COLO668 (cell line): Measurements from ENCODE around the gene MECR.
A peak's percentile ranks its signal among the peaks of the same experiment; 100 is the strongest.
"Not testable (repeated sequence)": the region's sequence is repeated elsewhere in the genome, so short reads cannot be mapped to it uniquely, and the experiment has no call there.

Source experiments
- DNase-seq: peaks from one replicate; lab custom pipeline; 2025; ENCODE audit not compliant: unreplicated experiment; lab: John Stamatoyannopoulos, UW

MECR gene

DNA sequence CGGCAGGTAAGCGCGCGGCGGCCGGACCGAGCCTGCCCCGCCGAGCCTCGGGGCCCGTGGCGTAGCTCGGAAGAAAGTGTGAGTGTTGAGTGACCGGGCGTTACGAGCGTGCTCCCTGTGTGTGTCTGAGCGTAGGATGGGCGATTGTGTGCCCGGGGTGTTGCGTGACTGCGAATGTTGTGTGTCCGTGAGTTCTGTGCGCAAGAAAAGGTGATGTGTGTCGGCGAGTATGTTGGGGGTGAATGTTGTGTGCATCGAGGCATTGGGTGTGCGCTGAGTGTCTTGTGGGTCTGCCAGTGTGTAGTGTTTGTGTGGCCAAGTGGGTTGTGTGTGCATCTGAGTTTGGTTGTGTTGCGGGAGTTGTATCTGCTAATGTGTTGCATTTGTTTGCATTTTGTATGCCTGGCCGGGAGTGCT lies 6.0 kb upstream of the MECR start:
- DNase-seq: no peak

DNA sequence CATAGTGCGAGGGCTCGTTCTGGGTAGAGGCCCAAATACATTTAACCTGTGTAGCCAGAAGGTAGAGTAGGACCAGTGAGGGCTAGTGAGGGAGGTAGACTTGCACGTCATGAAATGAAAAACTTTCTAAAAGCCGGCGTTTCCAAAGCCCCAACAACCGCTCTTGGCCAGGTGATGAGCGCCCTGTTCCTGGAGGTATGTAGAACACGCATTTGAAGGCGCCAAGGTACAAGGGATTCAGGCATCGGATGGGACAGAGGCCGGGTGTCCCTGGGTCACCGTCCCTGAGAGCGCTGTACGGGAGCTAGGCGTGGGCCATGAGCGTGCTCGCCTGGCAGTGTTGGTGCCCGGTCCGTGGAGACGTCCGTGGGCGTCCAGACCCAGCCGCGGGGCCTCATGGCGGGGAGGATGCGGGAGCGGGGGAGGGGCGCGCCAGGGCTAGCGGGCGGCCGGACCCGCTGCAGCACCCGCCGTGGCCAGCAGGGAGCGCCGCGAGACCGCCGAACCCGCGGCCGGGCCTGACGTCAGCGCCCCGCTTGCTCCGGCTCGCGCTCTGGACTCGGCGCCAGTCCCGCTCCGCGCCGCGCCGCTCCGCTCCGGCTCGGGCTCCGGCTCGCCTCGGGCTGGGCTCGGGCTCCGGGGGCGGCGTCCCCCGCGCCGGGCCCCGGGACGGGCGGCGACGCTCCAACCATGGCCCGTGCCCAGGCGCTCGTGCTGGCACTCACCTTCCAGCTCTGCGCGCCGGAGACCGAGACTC lies 5.4 kb upstream of the MECR start, which contains the start of gene PTPRU:
Gene PTPRU (plus strand): TSS at position 568 of the 757 bp plus-strand sequence. CDS start 123 bp downstream, at position 691.
- DNase-seq: peak; percentile 90

DNA sequence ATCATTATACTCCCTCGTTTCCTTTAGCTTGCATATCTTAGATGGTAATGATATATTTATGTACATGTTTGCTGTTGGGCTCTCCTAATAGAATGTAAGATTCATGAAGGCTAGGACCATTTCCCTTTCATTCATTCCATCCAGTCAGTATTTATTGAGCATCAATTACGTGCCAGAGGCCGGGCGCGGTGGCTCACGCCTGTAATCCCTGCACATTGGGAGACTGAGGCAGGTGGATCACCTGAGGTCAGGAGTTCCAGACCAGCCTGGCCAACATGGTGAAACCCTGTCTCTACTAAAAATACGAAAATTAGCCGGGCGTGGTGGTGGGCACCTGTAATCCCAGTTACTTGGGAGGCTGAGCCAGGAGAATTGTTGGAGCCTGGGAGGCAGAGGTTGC lies 4.1 kb upstream of the MECR start:
- DNase-seq: not testable (repeated sequence)

DNA sequence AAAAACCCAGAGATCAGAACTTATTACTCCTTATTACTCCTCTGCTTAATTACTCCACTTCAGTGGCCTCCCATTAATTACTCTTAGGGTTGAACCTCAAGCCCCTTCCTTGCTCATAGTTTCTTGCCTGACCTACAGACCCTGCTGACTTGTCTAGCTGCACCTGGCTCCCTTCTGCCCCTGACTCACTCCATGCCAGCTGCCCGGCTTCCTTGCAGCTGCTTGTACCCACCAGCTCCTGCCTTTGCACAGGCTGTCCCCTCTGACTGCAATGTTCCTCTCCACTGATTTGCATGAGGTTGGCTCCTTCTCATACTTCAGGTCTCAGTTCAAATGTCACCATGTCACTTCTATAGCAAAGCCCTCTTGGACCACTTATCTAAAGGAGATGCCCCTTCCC lies 3.7 kb upstream of the MECR start:
- DNase-seq: peak; percentile 43

DNA sequence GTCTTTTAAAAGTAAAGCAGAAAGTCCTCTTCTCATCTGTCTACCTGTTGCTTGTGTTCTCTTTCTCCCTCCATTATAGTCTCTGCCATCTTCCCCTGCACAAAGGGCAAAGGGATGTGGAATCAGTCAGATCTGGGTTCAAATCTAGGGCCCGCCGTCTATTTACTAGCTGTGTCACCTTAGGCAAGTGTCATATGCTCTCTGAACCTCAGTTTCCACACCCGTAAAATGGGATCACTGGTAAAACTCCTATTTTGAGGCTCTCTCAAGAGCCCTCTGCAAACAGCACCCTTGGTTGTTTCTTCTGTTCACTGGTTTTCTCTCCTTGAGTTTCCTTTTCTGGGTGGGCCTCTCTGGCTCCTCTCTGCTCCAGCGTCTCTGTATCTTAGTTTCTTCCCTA lies 3.0 kb upstream of the MECR start:
- no peak for DNase-seq

DNA sequence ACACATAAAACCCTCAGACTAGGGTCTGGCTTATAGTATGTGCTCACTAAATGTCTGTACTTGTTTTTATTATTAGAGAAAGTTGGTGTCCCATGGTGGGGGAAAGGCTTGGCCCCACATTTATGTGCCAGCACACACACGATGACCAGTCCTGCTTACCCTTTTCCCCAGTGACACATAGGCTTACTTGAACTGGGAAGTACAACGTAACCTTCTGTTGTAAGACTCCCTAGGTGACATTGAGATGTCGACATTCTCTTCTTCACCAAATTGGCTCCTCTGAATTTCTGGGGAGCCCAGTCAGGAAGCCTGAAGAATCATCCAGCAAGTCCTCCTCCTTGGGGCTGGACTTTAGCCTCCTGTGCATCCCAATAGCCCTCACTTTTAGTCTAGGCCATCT lies 1.7 kb upstream of the MECR start:
- DNase-seq: no peak

DNA sequence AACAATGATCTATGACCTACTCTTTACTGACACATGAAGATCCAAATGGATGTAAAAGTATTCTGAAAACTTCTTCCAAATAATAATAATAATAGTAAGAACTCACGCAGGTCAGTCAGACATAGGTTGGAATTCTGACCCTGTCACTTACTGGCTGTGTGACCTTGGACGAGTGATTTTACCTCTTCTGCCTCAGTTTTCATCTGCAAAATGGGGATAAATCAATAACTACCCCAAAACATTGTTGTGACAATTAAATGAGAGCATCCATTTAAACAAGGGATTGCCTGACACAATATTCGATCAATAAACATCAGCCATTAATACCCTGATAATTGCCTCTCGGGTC lies 556 bp downstream of the MECR start:
- no peak for DNase-seq

DNA sequence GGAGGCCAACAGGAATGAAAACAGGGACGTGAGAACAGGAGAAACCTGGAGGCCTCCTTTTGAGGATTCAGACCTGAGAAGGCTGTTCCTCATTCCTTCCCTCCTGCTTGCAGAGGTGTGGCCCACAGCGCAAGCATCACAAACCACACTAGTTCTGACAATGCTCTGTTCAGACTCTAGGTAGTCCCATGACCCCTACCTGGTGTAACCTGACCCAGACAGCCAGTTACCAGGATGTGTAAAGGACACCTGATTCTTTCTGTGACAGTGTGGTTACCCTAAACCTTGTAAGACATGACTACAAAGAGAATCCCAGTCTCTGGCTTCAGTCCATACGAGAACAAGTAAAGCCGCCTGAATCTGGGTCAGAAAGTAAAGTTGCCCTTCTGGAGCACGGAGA lies 3.2 kb downstream of the MECR start:
- no peak for DNase-seq

DNA sequence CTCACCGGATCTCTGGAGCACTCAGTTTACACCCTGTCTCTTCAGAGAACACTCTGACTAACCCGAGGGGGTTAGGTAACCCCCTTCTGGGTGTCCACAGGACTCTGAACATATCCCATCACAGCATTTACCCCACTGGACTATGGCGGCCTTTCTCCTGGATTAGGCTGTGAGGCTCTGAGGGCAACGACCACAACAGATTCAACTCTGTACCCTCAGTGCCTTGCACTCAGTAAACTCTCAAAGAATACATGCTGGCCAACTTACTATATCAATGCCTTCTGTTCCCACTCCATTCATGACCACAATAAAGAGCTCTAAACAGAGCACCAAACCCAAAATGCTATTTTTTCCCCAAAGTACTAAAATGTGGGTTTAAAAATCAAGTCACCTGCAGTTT lies 5.4 kb downstream of the MECR start:
- no peak for DNase-seq

DNA sequence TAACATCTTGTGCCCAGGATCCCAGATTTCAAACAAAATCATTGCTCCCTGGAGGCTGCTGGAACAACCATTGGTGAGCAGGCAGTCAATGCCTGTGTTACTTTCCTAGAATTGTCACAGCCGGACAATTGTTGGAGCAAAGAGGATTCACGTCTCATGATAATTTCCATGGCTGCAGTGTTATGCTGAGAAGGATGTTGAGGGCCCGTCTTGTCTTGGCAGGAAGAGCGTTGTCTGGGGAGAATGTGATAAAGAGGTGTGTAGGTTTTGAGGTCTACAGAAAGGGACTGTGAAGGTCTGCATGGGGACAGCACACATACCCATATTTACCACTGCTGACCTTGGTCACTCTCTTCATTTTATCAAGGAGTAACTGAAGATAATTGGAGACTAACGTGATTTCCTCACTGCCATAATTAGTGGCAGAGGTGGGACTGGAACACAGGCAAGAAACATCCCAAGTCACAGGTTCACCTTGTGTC lies 6.3 kb downstream of the MECR start:
- no peak for DNase-seq

DNA sequence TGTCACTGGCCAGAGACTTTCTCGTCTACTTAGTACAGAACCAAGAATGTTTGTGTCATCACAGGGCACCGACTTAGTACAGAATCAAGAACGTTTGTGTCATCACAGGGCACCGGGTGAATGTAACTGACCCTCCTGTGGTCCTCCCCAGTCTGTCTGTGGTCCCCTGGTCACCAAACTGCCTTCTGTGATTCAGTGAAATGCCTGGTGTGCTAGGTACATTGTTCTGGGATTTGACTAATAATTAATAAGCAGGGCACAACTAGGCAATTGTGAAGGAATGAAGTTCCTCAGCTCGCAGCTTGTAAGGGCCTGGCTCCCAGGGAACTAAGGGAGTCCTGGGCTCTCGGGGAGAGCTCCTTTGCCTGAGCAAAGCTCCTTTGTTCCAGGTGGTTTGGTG lies 7.2 kb downstream of the MECR start:
- DNase-seq: no peak

DNA sequence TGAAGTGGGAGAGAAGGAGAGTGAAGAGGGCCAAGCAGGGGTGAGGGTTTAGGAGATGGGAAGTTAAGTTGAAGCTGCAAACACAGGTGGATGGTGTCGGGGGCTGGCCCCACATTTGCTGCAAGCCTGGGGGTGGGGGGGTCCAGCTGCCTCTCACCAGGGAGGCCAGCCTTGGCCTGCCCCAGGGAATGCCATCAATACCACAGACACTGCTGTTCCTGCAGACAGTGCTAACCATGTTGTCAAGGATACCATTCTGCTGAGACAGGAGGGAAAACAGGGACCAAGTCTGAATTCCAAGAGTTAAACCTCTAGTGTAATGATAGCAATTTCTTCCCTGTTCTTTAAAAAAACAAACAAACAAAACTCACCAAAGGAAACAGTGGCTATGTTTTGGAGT lies 8.0 kb downstream of the MECR start:
- no peak for DNase-seq

DNA sequence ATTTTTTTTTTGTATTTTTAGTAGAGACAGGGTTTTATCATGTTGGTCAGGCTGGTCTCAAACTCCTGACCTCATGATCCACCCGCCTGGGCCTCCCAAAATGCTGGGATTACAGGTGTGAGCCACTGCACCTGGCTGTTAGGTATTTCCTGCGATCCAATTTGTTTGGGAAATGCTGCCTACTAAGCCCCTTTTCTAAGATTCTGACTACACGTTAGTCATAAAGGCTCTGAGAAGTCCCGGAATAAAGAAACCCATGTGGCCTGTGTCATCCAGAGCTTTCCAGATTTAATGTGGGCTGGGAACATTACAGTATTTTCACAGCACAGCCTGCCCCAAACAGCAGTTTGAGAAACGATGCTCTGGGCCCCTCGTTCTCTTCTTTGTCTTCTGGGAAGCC lies 8.5 kb downstream of the MECR start:
- not testable (repeated sequence) for DNase-seq

DNA sequence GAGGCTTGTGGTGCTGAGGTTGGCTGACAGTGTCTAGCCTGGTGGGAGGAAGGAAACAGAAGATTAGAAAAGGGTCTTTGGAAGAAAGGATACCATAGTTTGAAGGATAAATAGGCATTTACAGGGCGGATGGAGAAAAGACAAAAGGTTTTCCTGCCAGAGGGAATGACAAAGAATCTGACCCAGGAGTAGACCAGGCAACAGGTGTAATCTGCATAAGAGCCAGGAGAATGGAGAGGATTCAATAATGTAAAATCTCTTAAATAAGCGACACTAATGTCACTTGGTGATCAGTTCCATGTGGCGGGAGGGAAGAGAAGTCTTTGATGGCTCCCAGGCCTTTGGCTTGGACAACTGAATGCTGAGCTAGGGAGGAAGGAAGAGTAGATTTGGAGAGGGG lies 9.4 kb downstream of the MECR start:
- no peak for DNase-seq

DNA sequence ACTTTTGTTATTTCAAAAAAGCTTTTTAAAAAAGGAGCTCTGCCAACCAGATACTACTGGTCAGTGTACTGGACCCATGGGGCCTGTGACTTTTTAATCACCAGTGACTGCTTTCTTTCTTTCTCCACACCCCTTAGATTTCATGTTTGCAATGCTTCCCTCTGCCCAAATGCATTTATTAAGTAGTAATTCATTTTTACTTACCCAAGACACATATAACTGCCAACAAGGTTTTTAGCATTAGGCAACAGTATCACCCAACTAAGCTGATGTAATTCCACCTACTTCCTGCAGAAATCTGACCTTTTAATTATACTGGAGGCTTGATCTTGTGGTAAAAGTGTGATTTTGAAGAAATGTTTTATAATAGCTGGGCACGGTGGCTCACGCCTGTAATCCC lies 12.5 kb downstream of the MECR start:
- DNase-seq: no peak

DNA sequence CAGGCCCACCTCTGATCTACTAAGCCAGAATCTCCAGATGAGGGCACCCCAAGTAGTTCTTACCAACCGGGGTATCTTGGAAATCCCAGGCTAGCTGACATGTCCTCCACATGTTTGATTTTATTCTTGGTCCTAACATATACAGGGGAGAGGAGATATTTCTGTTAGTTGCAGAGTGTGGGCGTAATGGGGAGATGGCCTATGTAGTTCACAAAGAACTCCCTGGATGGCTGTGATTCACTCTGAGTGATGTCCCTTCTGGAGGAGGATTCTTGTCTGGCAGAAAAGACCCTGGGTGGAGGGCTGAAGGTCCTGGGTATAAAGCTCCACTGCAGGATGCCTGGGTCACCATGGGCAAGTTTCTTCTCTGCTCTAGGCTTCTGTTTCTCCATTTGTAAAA lies 13.1 kb downstream of the MECR start:
- no peak for DNase-seq

DNA sequence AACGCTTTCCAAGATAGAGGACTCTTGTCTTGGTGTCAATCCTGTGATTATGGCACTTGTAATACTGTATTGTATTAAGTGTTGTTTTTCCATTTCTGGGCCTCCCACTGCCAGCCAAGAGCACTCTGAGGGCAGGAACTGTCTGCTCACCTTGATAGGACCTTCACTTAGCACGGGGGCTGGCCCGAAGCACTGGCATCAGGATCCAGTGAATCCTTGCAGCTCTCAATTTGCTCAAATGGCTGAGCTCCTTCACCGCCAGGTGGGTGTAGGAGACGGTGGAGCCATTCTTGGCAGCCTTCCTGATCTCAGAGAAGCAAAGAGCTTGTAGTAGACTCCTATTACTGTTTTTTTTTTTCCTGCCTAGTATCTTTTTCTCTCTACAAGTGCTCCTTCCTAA lies 17.7 kb downstream of the MECR start:
- DNase-seq: no peak

DNA sequence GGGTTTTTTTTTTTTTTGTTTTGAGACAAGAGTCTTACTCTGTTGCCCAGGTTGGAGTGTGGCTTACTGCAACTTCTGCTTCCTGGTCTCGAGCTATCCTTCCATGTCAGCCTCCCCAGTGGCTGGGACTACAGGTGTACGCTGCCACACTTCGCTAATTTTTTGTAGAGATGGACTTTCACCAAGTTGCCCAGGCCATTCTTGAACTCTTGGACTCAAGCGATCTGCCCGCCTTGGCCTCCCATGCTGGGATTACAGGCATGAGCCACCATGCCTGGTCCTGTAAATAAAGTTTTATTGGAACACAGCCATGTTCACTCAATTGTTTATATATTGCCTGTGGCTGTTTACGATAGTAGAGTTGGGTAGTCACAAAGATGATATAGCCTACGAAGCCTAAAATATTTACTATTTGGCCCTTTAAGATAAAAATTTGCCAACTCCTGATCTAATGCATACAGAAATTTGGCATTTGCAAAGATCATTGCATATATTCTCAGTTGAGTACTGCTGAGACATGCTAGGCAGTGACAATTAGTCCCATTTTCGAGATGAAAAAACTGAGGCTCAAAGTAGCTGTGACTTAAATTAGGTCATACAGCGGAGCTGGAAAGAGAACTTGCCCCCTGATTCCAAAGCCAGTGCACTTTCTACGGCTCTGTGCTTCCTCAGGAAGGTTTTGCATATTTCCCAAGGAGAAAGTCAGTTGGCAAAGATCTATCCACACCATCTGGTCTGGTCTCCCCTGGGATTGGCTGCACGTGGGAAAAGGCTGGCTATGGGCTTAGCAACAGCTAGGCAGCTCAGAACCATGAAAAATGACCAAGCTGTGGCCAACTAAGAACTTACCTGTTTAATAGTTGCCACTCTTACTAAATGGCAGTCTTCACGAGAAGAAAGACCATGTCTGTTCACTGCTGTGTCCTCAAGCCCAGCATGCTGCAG lies 19.4 kb downstream of the MECR start:
- no peak for DNase-seq

DNA sequence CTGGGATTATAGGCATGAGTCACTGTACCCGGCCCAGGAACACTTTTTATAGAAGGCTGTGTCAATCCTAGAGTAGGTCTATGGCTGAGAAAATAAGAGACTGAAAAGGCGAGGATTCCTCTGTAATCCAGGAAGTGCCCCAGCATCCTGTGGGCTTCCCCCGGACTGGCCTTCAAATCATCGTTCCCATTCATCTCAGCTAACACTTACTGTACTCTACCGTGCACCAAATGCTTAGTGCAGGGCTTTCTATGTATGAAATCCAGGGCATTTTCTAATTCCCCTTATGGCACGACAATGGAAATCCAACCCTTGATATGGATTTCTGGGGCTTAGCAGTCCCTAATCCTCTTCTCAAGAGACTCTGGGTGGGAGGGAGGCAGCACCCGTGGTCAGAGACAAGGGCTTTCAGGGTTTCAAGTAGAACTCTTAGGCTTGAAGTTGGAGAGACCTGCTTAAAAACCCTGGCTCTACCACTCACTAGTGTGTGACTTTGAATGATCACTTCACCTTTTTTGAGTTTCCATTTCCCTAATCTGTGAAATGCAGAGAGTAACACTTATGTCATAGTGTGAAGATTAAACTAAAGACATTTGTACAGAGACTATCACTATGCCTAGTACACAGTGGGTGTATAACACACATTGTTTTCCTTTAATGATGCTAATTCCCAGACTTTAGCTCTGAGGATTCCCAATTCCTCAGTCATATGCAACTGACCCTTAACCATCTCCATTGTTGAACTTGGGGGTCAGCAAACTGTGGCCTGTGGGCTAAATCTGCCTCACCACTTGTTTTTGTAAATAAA lies 20.3 kb downstream of the MECR start:
- DNase-seq: no peak

DNA sequence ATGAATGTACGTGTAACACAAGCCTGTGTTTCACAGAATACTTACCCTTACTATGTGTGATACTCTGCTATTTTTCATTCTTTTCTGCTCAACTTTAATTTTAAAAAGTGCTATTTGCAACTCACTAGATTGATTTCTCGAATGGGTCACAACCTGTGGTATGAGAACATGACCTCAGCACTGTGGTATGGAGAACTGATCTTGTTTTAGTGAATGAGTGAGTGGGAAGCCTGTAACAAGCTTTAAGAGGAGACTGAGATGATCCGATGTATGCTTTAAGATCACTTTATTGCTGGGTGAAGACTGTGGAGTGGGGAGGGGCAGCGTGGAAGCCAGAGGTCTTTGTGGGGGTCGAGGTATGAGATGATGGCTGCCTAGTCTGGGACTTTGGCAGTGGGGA lies 21.6 kb downstream of the MECR start:
- DNase-seq: no peak

DNA sequence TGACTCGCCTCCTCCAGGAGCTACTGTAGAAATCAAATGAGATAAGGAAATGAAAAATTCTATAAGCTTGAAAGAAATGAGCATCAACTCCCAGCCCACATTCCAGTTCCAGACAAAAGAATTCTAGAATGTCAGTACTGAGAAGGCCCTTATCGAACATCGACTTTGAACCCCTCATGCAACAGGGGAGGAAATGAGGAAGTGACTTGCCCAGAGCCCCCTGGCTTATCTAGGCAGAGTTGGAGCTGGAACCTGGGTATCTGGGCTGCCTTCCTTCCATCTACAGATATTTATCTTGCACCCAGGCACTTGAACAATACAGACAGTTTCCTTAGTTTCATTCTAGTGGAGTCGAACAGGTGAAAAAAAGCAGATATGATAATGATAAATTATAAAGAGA lies 22.3 kb downstream of the MECR start:
- no peak for DNase-seq
